GM12872 (cell line): Measurements from ENCODE around the gene UBTD2.

Source experiments
- TF ChIP-seq, protein P1 (sequence below): IDR thresholded peaks from 3 replicates; pipeline ENCODE4 v1.5.1; 2011; ENCODE audit warnings: low read depth, mild to moderate bottlenecking, low read length, moderate library complexity; ENCODE audit not compliant: insufficient read depth

The UBTD2 gene

DNA sequence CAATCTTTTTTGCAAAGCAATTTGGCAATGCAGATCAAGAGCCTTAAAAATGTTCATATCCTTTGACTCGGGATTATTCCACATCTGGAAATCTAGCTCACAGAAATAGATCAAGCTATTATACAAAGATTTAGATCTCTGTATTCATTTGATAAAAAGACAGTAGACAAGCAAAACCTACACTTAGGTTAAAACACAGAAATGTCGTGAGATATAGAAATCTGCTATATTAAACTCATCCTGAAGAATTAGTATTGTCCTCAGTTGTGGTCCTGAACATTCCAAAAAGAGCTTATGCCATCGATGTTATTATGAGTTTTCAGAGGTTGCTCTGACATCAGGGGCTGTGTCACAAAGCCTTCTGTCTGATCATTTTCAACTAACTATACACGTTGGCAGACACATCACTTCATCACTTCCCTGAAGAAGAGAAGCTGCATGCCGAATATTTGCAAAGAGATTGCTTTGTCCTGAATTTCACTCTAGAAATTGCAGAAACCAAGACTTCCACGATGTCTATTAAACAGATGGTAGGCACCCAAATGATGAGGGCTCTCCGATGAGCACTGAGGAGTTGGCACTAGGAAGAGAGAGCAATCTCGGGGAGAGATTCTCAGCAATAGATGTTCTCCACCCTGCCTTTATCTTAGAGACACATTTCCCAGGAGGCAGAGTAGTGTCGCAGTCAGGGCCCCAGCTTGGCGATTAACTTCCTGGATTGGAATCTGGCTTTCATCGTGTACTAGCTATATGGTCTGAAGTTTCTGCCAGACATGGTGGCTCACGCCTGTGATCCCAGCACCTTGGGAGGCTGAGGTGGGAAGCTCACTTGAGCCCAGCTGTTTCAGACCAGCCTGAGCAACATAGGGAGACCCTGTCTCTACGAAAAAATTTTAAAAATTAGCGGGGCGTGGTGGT lies 1.9 kb upstream of the UBTD2 start:
- TF ChIP-seq, protein P1, sequence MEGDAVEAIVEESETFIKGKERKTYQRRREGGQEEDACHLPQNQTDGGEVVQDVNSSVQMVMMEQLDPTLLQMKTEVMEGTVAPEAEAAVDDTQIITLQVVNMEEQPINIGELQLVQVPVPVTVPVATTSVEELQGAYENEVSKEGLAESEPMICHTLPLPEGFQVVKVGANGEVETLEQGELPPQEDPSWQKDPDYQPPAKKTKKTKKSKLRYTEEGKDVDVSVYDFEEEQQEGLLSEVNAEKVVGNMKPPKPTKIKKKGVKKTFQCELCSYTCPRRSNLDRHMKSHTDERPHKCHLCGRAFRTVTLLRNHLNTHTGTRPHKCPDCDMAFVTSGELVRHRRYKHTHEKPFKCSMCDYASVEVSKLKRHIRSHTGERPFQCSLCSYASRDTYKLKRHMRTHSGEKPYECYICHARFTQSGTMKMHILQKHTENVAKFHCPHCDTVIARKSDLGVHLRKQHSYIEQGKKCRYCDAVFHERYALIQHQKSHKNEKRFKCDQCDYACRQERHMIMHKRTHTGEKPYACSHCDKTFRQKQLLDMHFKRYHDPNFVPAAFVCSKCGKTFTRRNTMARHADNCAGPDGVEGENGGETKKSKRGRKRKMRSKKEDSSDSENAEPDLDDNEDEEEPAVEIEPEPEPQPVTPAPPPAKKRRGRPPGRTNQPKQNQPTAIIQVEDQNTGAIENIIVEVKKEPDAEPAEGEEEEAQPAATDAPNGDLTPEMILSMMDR: no peak

DNA sequence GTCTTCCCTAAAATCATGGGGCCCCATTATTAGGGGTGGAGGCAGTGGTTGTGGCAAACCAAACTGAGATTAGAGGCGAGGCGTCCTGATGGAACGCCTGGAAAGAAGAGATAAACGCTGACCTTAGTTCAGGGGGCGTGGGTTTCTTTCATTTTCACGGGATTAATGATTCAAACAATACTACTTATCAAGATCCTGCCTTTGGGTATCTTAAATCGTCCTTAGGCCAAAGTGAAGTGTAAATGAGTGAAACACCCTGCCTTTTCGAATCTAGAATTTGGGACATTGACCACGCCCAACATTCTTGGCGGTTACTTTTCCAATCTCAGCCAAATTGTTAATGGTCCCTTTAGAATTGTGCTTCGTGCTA lies 1.0 kb upstream of the UBTD2 start:
- TF ChIP-seq, protein P1: no peak

DNA sequence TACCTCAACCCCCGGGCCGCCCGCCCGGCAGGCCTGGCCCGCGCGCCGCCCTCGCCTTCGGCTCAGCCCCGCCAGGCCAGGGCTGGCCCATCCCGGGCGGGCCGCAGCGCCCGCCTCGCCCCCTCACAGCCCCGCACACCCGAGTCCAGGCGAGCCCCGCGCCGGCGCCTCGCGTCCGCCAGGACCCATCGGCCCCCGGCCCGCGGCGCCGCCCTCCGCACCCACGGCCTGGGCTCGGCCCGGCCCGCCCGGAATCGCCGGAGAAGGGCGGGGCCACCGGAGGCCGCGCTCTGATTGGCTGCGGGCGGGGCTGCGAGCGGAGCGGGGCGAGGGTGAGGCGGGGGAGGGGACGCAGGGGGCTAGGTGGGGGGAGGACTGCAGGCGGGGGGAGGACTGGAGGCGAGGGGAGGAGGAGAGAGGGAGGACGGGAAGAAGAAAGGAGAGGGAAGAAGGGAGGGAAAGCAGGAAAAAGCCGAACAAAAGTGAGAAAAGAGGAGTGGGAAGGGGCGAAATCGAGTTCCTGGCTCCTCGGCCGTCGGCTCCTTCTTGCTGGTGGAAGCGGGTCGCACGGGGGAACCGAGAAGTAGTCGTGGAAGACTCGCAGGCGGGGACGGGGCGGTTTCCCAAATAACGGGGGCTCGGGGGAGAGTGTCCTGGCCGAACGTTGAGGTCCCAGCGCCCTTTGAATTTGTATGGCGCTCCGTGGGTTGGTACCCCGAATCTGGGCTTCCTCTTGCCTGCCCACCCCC lies 472 bp upstream of the UBTD2 start:
- TF ChIP-seq, protein P1: no peak

DNA sequence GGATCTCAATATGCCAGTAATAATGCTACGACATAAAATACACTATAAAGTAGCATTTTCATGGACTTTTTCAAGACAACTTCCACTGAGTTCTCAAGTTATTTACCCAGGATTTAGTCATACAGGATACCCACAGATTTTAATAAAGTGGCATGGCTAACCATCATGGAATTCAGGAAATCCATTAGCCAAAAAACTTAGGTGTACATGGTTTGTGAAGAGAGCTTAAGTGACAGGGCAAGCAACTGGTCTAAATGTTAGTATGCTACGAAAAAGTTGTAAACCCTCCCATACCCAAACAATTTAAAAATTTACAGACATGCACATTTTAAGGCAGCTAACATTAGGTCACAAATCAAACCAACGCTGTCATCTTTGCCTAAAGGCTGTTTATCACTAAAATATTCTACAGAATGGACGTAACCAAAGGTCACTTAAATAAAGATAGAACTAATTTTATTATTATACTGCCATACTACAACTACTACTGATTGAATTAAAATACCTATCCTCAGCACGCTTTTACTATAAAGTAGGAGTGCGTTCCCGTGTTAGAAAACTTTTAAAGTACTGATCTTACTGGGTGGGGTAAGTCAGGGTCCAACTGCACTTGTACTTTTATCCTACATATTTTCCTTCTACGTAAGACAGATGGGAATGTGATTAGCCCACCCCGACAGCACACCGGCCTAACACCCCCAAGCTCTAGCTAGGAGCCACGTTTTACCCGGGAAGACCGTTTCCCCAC lies 1.1 kb downstream of the UBTD2 start:
- TF ChIP-seq, protein P1: no peak

DNA sequence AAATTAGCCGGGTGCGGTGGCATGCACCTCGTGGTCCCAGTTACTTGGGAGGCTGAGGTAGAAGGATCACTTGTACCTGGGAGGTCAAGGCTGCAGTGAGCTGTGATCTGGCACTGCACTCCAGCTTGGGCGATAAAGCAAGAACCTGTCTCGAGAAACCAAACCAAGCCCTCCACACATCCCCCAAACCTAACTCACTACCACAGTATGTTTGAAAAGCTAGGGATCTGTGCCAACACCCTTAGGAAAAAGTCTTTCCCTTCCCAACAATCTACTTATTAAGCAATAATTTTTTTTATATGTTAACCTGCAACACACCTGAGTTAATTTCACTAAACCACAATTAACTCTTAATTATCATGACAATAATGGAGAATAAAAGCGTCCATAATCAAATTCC lies 2.2 kb downstream of the UBTD2 start:
- TF ChIP-seq, protein P1: no peak

DNA sequence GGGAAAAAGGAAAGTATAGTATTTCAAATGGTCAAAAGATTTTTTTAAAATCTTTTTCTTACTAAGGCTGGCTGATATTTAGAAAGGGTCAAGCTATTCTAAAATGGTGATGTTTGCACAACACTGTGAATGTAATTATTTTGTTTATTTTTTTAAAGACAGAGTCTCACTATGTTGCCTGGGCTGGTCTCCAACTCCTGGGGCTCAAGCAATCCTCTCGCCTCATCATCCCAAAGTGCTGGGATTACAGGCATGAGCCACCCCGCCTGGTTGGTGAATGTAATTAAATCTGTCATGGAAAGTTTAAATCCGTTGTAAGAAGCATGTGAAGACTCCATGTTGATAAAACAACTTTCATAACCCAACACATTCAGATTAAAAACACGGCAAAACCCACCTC lies 2.6 kb downstream of the UBTD2 start:
- TF ChIP-seq, protein P1: no peak

DNA sequence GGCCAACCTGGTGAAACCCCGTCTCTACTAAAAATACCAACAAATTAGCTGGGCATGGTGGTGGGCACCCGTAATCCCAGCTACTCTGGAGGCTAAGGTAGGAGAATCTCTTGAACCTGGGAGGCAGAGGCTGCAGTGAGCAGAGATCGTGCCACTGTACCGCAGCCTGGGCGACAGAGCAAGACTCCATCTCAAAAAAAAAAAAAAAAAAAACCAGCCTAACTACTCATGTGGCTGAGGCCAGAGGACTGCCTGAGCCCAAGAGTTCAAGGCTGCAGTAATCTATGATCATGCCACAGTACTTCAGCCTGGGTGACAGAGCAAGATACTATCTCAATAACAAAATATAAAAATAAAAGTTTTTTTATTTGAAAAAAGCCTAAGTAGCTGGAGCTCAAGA lies 3.2 kb downstream of the UBTD2 start:
- TF ChIP-seq, protein P1: no peak
